Activated CD8-positive, alpha-beta T cell treated with anti-CD3 and anti-CD28 coated beads for 36 hours (primary cell): ENCODE results near the gene C17orf100. TPM values are rescaled to one million over a fixed set of nuclear protein-coding genes. Genes with fewer than 3 reads are reported as not detected.

Experiments used
- ATAC-seq: fragments of 200-7000 bp; cut with Tn5 transposase; one replicate; pipeline ENCODE4 v1.10.0; 2021; ENCODE audit warnings: mild to moderate bottlenecking, moderate library complexity
- CTCF ChIA-PET: fragments of 350-600 bp; sonication (Branson Sonifier 250); formaldehyde crosslinking; loops from one replicate; lab custom pipeline; 2021; ENCODE audit warnings: antibody characterized with exemption; lab: Charles Lee
- POLR2A ChIA-PET: fragments of 350-600 bp; sonication (Branson Sonifier 250); formaldehyde crosslinking; loops from one replicate; lab custom pipeline; 2021; ENCODE audit warnings: antibody characterized with exemption; lab: Charles Lee
- DNase-seq: peaks from one replicate; pipeline ENCODE4 v3.0.0-alpha.2; 2020
- H3K27ac Mint-ChIP-seq: one replicate; pipeline ENCODE4 v1.8.0; 2021; ENCODE audit warnings: mild to moderate bottlenecking, mixed read lengths
- H3K27me3 Mint-ChIP-seq: one replicate; pipeline ENCODE4 v1.8.0; 2021; ENCODE audit warnings: mixed read lengths
- H3K36me3 Mint-ChIP-seq: one replicate; pipeline ENCODE4 v1.8.0; 2021; ENCODE audit warnings: low read depth, mixed read lengths
- H3K4me1 Mint-ChIP-seq: one replicate; pipeline ENCODE4 v1.8.0; 2021; ENCODE audit warnings: low read depth, mixed read lengths
- H3K4me3 Mint-ChIP-seq: one replicate; pipeline ENCODE4 v1.8.0; 2021; ENCODE audit warnings: mild to moderate bottlenecking, moderate library complexity, mixed read lengths
- H3K9me3 Mint-ChIP-seq: one replicate; pipeline ENCODE4 v1.8.0; 2021; ENCODE audit warnings: mixed read lengths
- CTCF ChIP-seq: fragments of 200-600 bp; IDR thresholded peaks from one replicate; pipeline ENCODE4 v1.8.0; 2022; ENCODE audit warnings: antibody characterized with exemption, mild to moderate bottlenecking
- intact Hi-C: fragments of 100-400 bp; cut with micrococcal nuclease; formaldehyde crosslinking; loops from one replicate; pipeline ENCODE4 v1.10.0; 2022
- total RNA-seq, 2 experiments: library from RNA; stranded (reverse); gene quantifications; one replicate each; pipeline ENCODE4 v1.2.3, GENCODE V29; 2021

The C17orf100 gene
- total RNA-seq, 2 experiments from 2014 or later = 1.1 to 1.6 TPM

- Mint-ChIP-seq H3K27ac (no peak overlapping the region), H3K4me1 (no peaks in the 10 kb centered on the region), H3K27me3 (peaks cover 24% of the 10 kb centered on the region), H3K4me3 (no peak overlapping the region), H3K36me3 (no peaks in the 10 kb centered on the region), H3K9me3 (no peaks in the 10 kb centered on the region)
- intact Hi-C loops = no loop called here
- ATAC-seq = no peak
- no peak for TF ChIP-seq CTCF
- no peak for DNase-seq
- CTCF ChIA-PET = interaction anchor here (0.8 to 1.2 kb wide), 2 partner anchors 18 to 159 kb away, joined by 3 to 5 read pairs; no protein-coding TSS in a partner anchor
- POLR2A ChIA-PET = no interaction called here
These were observed 32.9 kb downstream of the C17orf100 start for GRCh38 chr17:6684460-6684783.

- CTCF ChIA-PET = interaction anchor here (0.8 to 1.2 kb wide), 2 partner anchors 19 to 158 kb away, joined by 3 to 5 read pairs; no protein-coding TSS in a partner anchor
- no peak for ATAC-seq
- Mint-ChIP-seq H3K4me3 (no peak overlapping the region), H3K27ac (no peak overlapping the region), H3K27me3 (peaks cover 25% of the 10 kb centered on the region), H3K4me1 (no peaks in the 10 kb centered on the region), H3K9me3 (no peaks in the 10 kb centered on the region), H3K36me3 (no peaks in the 10 kb centered on the region)
- no peak for DNase-seq
- POLR2A ChIA-PET = no interaction called here
- TF ChIP-seq CTCF = no peak
- intact Hi-C loops = no loop called here
These were observed 33.6 kb downstream of the C17orf100 start for GRCh38 chr17:6684881-6685767.

- H3K27me3 Mint-ChIP-seq = peaks cover 25% of the 10 kb centered on the region
- ChIA-PET CTCF (no interaction called here), POLR2A (no interaction called here)
- H3K4me1 Mint-ChIP-seq = no peaks in the 10 kb centered on the region
- no peak for DNase-seq
- no peaks in the 10 kb centered on the region for H3K36me3 Mint-ChIP-seq
- ATAC-seq = no peak
- intact Hi-C loops = no loop called here
- no peak overlapping the region for H3K27ac Mint-ChIP-seq
- no peaks in the 10 kb centered on the region for H3K9me3 Mint-ChIP-seq
- TF ChIP-seq CTCF = no peak
- H3K4me3 Mint-ChIP-seq = no peak overlapping the region
These were observed 34.5 kb downstream of the C17orf100 start for GRCh38 chr17:6686026-6686425.

- H3K27me3 Mint-ChIP-seq = peaks cover 16% of the 10 kb centered on the region
- H3K4me3 Mint-ChIP-seq = no peak overlapping the region
- no peak for ATAC-seq
- H3K27ac Mint-ChIP-seq = no peak overlapping the region
- DNase-seq = no peak
- no peak for TF ChIP-seq CTCF
- no peaks in the 10 kb centered on the region for H3K36me3 Mint-ChIP-seq
- ChIA-PET CTCF (no interaction called here), POLR2A (no interaction called here)
- H3K4me1 Mint-ChIP-seq = no peaks in the 10 kb centered on the region
- H3K9me3 Mint-ChIP-seq = no peaks in the 10 kb centered on the region
- intact Hi-C loops = no loop called here
These were observed 37.4 kb downstream of the C17orf100 start for GRCh38 chr17:6688944-6689343.

- intact Hi-C loops = no loop called here
- Mint-ChIP-seq H3K9me3 (no peaks in the 10 kb centered on the region), H3K27me3 (peaks cover 11% of the 10 kb centered on the region), H3K27ac (no peak overlapping the region), H3K4me1 (no peaks in the 10 kb centered on the region), H3K36me3 (no peaks in the 10 kb centered on the region), H3K4me3 (no peak overlapping the region)
- CTCF ChIA-PET = interaction anchor here (1.1 kb wide), 1 partner anchor 29 kb away, joined by 3 read pairs; no protein-coding TSS in a partner anchor
- POLR2A ChIA-PET = no interaction called here
- TF ChIP-seq CTCF = no peak
- DNase-seq (no peak), ATAC-seq (no peak)
These were observed 39.1 kb downstream of the C17orf100 start for GRCh38 chr17:6690641-6691040.
